NCI-H2196 treated with DMSO at 0.1 percent for 48 hours (cell line): ENCODE measurements around the gene FOXC2.
A peak's percentile ranks its signal among the peaks of the same experiment; 100 is the strongest.

Experiments used
- DNase-seq: peaks from one replicate; lab custom pipeline; 2025; ENCODE audit not compliant: unreplicated experiment; lab: John Stamatoyannopoulos, UW

Gene FOXC2

GRCh38 chr16:86554917-86555703 is 11.5 kb upstream of the FOXC2 start, which contains the start of gene MTHFSD:
MTHFSD (minus strand) TSS chr16:86555235; CDS start chr16:86555184, 51 bp downstream.
- peak; percentile 40 for DNase-seq

GRCh38 chr16:86555704-86556075 is 10.9 kb upstream of the FOXC2 start:
- DNase-seq: no peak

GRCh38 chr16:86556576-86556975 is 10.1 kb upstream of the FOXC2 start:
- no peak for DNase-seq

GRCh38 chr16:86557587-86557986 is 9.0 kb upstream of the FOXC2 start:
- no peak for DNase-seq

GRCh38 chr16:86558355-86559193 is 8.1 kb upstream of the FOXC2 start:
- no peak for DNase-seq

GRCh38 chr16:86559802-86560305 is 6.8 kb upstream of the FOXC2 start:
- DNase-seq: no peak

GRCh38 chr16:86562356-86562755 is 4.3 kb upstream of the FOXC2 start:
- no peak for DNase-seq

- DNase-seq: peak; percentile 40
Observed at GRCh38 chr16:86563469-86564345, 2.9 kb upstream of the FOXC2 start.

GRCh38 chr16:86565181-86565631 is 1.4 kb upstream of the FOXC2 start:
- DNase-seq: no peak

GRCh38 chr16:86565644-86566511 is 751 bp upstream of the FOXC2 start:
- DNase-seq: no peak

- no peak for DNase-seq
Observed at GRCh38 chr16:86566966-86567700, 504 bp downstream of the FOXC2 start.

- no peak for DNase-seq
Observed at GRCh38 chr16:86567701-86568581, 1.3 kb downstream of the FOXC2 start.

GRCh38 chr16:86568677-86569623 is 2.3 kb downstream of the FOXC2 start:
- no peak for DNase-seq

GRCh38 chr16:86569701-86570447 is 3.2 kb downstream of the FOXC2 start:
- DNase-seq: no peak

- DNase-seq: no peak
Observed at GRCh38 chr16:86570558-86571529, 4.2 kb downstream of the FOXC2 start.
